GM19468 (cell line): Measurements from ENCODE around the gene GLI3.

Experiments used
- ATAC-seq: cut with Tn5 transposase; IDR thresholded peaks from one replicate; pipeline ENCODE4 v1.9.1; 2021; ENCODE audit warnings: mild to moderate bottlenecking, moderate library complexity, moderate number of reproducible peaks; ENCODE audit not compliant: unreplicated experiment; ENCODE audit errors: extremely low read depth

GLI3 gene

DNA sequence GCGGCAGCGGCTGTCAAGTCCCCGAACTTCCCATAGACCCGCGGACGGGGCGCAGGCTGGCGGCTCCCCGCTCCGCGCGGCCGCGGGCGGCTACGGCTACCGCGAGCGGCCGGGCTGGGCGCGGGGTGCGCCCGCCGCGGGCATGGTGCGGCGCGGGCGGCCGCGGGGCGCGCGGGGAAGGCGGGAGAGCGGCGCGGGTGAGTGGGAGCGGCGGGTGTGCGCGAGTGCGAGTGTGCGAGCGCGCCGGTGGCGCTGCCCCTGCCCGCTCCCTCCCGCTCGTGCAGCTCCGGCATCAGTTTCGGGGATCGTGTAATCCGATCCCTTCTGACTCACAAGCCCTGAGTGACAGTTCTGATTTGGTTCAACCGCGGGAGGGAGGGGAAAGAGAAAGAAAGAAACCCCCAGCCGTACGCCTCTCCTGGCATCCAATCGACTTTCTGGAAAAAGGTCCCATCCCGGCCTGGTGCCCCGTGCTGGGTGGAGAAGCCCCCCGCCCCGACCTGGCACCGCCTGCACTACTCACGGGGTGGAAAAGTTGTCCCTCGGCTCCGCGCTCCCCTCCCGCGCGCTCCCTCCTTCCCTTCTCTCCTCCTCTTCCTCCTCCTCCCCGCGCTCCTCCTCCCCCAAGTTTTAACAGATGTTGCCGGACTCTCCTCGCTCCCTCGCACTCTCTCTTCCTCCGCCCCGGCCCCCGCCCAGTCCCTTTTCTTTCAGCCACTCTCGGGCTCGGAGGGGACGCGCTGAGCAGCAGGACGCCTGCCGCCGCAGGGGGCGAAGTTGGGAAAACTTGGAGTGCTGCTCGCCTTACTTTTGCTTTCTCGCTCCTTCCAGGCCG is at the start of gene GLI3:
Gene GLI3, minus strand, starts transcription at position 234 of the 835 bp plus-strand sequence. CDS start 13,956 bp downstream, outside the sequence.
- peak; percentile 53 for ATAC-seq

DNA sequence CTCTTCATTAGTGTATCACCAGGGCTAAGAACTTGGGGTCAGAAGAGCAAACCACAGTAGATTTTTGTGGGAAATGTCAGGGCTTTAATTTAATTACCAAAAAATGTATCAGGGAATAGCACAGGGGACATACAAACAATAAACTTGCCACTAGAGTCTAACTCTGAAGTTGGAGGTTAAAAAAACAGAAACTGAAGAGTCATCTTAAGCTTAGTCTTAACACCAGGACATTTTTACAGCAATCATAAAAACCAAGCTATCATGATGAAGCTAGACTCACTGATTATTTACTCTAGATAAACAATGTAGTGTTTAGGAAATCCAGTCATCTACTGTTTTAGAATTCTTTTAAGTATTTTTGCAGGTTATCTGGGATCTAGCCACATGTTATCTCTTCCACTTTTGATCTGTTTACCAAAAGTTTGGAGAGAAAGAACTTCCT is 48.4 kb upstream of the GLI3 start:
- ATAC-seq = no peak

DNA sequence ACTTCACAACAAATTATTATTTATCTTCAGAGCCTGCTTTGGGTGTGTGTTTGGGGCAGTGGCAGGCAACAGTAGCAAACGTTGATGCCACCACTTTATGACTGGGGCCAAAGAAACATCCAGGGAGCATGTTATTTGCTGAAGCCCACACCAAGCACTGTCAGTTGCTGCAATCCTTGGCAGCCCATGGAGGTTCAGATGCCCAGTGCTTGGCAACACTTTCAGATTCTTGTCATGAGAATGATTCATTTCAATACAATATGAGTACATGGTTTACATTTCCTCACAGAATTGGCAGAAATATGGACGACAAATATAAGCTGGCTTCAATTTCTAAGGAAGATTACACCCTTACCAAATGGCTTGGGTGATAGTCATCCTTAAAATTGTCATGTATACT is 46.5 kb upstream of the GLI3 start:
- no peak for ATAC-seq

GRCh38 chr7:42278344-42278743 is 41.3 kb upstream of the GLI3 start:
- ATAC-seq = no peak

DNA sequence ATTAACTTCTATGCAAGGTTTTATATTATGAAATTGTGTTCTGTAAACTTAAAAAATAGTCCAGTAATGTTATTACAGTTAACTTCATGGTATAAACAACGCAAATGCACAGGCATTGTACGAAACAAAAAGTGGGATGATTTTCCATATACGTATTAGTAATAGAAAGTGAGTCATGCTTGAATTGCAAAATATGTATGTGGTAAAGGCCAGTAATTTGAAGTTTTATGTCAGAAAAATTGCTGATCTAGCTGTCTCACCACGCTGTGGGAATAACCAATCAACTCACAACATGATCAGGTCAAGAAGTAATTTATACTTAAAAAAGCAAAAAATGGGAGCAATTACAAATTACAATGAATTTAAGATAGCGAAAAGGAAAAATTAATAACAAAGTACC is 37.0 kb upstream of the GLI3 start:
- ATAC-seq = no peak

DNA sequence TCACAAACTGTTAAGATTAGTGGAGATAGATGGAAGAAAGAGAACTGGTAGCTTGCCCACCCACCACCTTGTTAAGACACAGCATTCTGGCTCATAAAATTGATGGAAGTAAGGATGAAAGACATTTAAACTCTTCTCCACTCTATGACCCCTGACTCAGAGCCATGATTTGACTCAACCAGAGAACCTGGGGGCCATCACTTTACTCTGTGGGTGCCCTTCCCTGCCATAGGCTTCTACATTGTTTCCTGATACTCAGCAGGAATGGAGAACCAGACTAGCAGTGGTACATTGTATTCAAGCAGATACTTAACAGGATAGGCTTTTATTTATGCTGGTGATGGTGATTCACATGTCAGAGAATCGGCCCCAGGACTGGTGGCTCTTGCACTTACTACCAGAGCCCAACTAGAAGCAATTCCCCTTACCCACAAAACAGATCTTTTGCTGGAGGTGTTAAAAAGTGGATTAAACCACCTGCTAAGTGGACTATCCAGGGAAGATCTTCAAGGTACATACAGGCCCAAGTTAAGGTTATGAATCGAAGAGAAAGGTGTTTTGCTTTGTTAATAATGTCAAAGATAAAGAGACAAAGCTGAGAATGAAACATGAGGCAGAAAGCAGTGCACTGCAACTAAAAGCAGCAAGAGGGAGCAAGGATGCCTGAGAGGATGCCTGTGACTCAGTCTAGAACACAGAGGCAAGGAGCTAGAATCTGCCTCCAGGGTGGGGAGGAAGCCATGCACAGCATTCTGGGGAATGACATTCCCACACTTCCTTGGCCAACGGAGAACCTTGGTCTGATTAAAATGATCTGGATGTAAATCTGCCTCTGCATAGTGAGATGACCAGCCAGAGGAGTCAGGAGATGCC is 36.0 kb upstream of the GLI3 start:
- ATAC-seq = no peak

DNA sequence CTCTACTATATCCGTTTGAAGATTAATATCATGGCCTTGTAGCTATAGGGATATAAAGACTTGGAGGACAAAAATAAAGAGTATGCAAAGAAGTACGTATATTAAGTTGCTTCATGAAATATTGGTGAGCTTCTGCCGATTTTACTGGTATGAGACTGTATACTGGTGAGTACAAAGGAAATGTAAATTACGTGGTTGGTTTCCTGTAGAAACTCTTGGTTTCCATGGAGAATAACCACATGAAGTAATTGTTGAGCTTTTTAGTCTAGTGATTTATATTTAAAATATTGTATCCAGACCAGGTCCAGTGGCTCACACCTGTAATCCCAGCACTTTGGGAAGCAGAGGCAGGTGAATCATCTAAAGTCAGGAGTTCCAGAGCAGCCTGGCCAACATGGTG is 32.2 kb upstream of the GLI3 start:
- no peak for ATAC-seq

DNA sequence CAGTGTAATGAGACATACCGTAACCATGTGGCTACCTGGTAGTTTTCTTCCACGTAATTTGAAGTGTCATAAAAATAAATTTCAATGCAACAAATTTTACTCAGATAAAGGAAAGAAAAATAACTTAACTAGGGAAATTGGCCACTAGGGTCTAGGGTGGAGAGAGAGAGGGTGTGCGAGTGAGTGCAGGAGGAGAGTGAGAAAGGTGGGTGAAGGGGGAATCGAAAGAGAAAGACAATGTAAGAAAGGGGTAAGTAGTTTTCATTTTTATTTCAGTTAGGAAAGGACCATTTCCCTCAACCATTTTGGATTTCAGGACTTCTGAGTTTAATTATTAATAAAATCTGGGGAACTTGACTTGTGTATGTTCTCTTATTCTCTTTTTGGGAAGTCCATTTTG is 27.7 kb upstream of the GLI3 start:
- peak; percentile 63 for ATAC-seq

DNA sequence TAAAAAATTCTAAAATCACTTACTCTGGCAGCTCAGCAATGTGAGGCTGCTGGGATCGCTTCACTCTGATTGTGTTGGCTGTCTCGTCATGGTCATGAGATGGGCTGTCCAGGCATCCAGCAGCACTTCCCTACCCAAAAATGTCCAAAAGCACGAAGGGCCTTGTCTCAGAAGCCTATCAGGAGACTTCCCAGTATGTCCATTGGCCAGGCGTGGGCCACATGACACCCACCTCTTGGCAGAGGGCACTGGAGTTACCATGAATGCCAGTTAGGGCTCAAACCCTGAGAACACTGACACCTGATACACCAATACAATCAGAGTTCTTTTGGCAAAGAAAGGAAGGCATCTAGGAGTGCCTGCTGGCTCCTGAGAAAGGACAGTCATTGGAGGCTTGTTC is 27.0 kb upstream of the GLI3 start:
- no peak for ATAC-seq

DNA sequence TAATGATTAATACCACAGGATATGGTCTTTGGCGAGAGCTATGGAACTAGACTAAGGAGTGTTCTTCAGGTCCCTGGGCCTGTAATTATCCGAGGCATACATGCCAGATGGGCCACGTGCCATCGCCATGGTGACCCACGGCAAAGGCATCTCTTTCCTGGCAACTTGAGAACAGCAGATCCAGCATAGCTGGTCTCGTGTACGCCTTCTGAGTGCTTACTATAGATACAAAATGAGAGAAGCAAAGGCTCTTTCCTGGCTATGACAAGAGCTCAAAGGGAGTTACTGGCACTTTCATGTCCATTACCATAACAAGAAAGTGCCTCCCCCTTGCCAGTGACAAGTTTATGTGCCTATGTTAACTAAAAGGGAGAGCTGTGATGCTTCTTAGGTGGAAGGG is 26.0 kb upstream of the GLI3 start:
- no peak for ATAC-seq

DNA sequence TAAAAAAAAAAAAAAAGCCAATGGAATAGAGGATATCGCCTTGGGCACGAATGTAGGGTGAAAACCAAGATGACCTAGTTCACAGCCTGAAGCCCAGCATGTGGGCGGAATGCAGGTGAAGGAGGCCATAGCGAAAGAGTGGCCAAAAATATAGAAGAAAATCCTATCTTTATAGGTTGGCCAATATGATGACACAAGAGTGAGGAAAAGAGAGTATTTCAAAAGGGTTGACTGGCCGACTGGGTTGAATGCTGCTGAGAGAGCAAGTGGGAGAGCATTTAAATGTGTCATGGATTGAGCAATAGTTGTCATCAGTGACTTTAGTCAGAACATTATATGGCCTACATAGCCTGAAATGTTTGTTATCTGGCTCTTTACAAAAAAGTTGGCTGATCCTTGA is 17.2 kb upstream of the GLI3 start:
- ATAC-seq = no peak

GRCh38 chr7:42253316-42253715 is 16.3 kb upstream of the GLI3 start:
- ATAC-seq = no peak

DNA sequence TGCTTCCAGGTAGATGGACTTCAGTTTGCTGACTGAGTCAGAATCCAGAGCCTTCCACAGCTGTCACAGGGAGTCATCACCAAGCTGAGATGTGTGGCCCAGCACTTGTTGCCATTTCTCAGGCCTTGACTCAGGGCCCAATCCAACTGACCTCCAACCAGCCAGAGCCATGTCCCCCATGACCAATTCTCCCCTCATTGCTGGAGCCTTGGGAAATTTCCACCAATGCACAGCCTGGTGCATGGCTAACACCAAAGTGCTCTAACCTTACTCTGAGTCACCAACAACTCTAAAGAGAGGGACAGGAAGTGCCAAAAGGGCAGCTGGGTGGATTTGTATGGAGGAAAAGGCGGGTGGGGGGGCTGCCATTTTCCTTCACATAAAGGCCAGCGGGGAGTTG is 13.4 kb upstream of the GLI3 start:
- no peak for ATAC-seq

DNA sequence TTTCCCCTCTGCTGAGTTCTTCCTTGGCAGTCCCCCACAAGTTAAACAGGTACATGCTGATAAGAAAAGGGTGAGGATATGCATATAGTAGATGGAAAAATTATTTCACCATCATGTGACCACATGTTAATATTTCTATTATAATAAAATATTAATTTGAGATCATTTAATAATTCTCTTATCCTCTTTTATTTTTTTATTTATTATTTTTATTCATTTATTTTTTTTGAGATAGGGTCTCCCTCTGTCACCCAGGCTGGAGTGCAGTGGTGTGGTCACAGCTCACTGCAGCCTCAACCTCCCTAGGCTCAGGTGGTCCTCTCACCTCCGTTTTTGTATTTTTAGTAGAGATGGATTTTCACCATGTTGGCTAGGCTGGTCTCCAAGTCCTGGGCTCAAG is 11.6 kb upstream of the GLI3 start:
- no peak for ATAC-seq

DNA sequence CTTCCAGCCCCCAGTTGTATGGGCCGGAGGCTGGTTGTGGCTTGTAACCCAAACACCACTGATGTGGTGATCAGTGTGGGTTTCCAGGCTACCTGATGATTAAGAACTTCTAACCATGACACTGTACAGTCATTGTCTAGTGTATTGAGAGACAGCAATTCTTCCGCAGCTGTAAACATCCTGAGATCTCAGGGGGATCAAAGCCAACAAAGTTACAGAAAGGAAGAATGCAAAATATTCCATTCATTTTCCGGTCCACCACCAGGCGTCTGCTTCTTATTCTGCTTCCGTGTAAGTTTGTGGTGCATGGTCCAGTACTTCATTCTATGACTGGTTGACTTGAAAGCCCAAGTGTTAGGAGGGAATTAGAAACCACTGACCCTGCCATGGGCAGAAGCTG is 10.3 kb upstream of the GLI3 start:
- no peak for ATAC-seq

DNA sequence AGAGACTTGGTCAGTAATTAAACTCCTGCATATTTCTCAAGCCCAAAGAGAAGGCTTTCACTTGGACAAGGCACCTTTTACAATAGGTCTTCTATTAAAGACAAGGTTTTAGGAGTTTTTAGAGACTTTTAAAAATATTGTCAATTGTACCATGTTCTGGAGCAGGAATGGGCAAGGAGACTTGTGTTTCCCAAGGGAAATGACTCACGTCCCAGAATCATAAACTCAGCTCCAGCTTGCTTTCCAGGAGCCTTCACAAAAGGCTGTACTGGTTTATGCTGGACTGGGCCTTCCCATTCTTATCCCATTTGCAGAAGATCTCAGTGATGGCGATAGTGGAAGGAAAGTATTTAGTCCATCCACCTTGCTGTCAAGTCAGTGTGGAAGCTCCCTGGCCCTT is 7.8 kb upstream of the GLI3 start:
- no peak for ATAC-seq

- no peak for ATAC-seq
Observed at GRCh38 chr7:42242381-42242780, 5.4 kb upstream of the GLI3 start.

GRCh38 chr7:42241424-42241823 is 4.4 kb upstream of the GLI3 start:
- ATAC-seq = no peak

- ATAC-seq = no peak
Observed at GRCh38 chr7:42240416-42240815, 3.4 kb upstream of the GLI3 start.

DNA sequence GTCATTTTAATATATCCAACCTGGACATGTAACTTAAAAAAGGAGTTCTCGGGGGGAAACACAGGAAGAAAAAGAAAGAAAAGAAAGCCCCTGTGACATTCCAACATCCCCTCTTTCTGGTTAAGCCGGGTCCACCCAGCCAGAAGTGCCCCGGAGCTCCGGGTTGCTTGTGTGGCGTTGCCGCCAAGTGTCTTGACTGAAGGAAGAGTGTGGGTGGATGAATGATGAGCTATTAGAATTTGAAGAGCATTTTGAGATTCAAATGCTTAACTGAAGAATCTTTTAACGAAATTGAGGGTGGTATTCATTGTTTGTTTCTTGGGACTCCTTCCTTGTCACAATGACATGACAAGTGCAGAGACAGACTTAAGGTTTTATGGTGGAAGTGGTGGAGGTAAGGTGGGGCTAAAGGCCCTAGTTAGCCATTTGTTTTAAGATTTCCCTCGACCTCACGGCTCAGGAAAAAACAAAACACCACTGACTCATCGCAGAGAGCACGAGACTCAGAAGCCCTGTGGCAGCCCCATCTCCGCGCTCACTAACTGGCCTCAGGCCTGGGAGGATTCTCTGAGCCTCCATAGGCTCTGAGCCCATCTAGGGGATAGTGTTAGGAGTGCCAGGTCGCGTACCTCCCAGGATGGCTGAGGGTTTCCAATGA is 1.8 kb upstream of the GLI3 start:
- no peak for ATAC-seq
